ENCODE results near the gene MOB1A.

DNA sequence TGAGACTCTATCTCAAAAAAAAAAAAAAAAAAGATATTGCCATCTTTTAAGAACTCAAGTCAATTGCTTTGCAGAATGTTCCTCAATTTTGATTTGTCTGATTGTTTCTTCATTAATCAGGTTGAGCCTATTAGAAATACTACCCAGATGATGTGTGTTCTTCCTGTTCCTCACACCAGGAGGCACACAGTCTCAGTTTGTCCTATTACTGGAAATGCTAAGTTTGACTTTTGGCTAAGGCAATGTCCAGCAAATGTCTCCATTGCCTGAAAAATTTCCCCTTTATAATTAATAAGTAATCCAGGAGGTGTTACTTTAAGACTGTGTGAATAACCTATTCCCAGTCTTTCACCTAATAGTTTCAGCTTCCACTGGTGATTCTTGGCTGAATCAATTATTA, 59.3 kb downstream of the MOB1A start:
- TF ChIP-seq, protein P1, sequence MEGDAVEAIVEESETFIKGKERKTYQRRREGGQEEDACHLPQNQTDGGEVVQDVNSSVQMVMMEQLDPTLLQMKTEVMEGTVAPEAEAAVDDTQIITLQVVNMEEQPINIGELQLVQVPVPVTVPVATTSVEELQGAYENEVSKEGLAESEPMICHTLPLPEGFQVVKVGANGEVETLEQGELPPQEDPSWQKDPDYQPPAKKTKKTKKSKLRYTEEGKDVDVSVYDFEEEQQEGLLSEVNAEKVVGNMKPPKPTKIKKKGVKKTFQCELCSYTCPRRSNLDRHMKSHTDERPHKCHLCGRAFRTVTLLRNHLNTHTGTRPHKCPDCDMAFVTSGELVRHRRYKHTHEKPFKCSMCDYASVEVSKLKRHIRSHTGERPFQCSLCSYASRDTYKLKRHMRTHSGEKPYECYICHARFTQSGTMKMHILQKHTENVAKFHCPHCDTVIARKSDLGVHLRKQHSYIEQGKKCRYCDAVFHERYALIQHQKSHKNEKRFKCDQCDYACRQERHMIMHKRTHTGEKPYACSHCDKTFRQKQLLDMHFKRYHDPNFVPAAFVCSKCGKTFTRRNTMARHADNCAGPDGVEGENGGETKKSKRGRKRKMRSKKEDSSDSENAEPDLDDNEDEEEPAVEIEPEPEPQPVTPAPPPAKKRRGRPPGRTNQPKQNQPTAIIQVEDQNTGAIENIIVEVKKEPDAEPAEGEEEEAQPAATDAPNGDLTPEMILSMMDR (IDR thresholded peaks at IDR 0.05), result peak in 1 of 4 experiments; percentile 13
- TF ChIP-seq POLR2A (IDR thresholded peaks at IDR 0.05), result no peak

Measured in uterus (tissue), 2 donors.